ENCODE results near the gene PET117. TPM values are rescaled to one million over a fixed set of nuclear protein-coding genes. Genes with fewer than 3 reads are reported as not detected.
"Not testable (repeated sequence)": the region's sequence is repeated elsewhere in the genome, so short reads cannot be mapped to it uniquely, and the experiment has no call there.

Gene PET117
- 10 to 100 TPM in 2 of 4 donors, 1 to 10 TPM in 2; 5.1 to 17.4 (median 11.0) TPM for total RNA-seq

GRCh38 chr20:18137412-18138265 lies at the start of gene PET117, which contains the start of gene KAT14:
Gene PET117, plus strand, starts transcription at chr20:18137863. Its CDS starts 93 bp downstream, at chr20:18137956.
Gene KAT14, plus strand, starts transcription at chr20:18137863. Its CDS starts 4,798 bp downstream, at chr20:18142661.
- Histone ChIP-seq H3K4me1 (peaks cover 0 to 35% (median 14%) of the 10 kb centered on the region in 4 donors), H3K9me3 (no peaks in the 10 kb centered on the region), H3K36me3 (peaks cover 0 to 7% (median 0%) of the 10 kb centered on the region in 3 donors), H3K27me3 (no peaks in the 10 kb centered on the region), H3K4me3 (peak within 1 kb of the TSS; percentile 63 to 89 (median 75)), H3K27ac (peak within 1 kb of the TSS; percentile 72 to 93 (median 88))
- WGBS, 2 donors, result 1% methylated on average over 33 to 60 of the region's 87 CpGs
- peak; percentile 79 to 85 for DNase-seq (ENCODE audit: low spot score in 2 of 2)
- TF ChIP-seq POLR2A (IDR thresholded peaks at IDR 0.05) (peak in 1 of 2 donors; percentile 52), EP300 (IDR thresholded peaks at IDR 0.05) (peak in 1 of 2 donors; percentile 84)
- TF ChIP-seq, protein P1, sequence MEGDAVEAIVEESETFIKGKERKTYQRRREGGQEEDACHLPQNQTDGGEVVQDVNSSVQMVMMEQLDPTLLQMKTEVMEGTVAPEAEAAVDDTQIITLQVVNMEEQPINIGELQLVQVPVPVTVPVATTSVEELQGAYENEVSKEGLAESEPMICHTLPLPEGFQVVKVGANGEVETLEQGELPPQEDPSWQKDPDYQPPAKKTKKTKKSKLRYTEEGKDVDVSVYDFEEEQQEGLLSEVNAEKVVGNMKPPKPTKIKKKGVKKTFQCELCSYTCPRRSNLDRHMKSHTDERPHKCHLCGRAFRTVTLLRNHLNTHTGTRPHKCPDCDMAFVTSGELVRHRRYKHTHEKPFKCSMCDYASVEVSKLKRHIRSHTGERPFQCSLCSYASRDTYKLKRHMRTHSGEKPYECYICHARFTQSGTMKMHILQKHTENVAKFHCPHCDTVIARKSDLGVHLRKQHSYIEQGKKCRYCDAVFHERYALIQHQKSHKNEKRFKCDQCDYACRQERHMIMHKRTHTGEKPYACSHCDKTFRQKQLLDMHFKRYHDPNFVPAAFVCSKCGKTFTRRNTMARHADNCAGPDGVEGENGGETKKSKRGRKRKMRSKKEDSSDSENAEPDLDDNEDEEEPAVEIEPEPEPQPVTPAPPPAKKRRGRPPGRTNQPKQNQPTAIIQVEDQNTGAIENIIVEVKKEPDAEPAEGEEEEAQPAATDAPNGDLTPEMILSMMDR (IDR thresholded peaks at IDR 0.05), result peak in 2 of 5 experiments; percentile 36 to 59

- not testable (repeated sequence) for H3K4me3 ChIP-seq; H3K36me3 ChIP-seq; H3K27ac ChIP-seq; H3K4me1 ChIP-seq; DNase-seq (ENCODE audit: low spot score in 2 of 2); H3K9me3 ChIP-seq; H3K27me3 ChIP-seq
- WGBS, 2 donors, result 80 to 81% methylated on average over 3 of the region's 3 CpGs
Measured at GRCh38 chr20:18088298-18088697, 49.4 kb upstream of the PET117 start.

DNA sequence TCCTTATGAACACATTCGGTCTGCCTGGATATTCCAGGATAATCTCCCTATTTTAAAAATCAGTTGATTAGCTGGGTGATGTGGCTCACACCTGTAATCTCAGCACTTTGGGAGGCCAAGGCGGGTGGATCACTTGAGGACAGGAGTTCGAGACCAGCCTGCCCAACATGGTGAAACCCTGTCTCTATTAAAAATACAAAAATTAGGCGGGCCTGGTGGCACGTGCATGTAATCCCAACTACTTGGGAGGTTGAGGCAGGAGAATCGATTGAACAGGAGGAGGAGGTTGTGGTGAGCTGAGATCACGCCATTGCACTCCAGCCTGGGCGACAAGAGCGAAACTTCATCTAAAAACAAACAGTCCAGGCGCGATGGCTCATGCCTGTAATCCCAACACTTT lies 48.8 kb upstream of the PET117 start:
- H3K27ac ChIP-seq; H3K36me3 ChIP-seq; H3K9me3 ChIP-seq; H3K4me3 ChIP-seq; DNase-seq (ENCODE audit: low spot score in 2 of 2); H3K4me1 ChIP-seq; H3K27me3 ChIP-seq: not testable (repeated sequence)
- WGBS, 2 donors, result 92 to 93% methylated on average over 11 of the region's 11 CpGs

- Histone ChIP-seq H3K4me1 (no peaks in the 10 kb centered on the region), H3K27ac (no peak overlapping the region), H3K36me3 (no peaks in the 10 kb centered on the region), H3K9me3 (no peaks in the 10 kb centered on the region), H3K4me3 (no peak overlapping the region), H3K27me3 (no peaks in the 10 kb centered on the region)
- TF ChIP-seq, protein P1 (IDR thresholded peaks at IDR 0.05), result no peak
- TF ChIP-seq POLR2A (IDR thresholded peaks at IDR 0.05), result no peak
- no peak for TF ChIP-seq EP300 (IDR thresholded peaks at IDR 0.05)
- 44 to 52% methylated on average over 3 of the region's 3 CpGs for WGBS, 2 donors
- no peak for DNase-seq (ENCODE audit: low spot score in 2 of 2)
Measured at GRCh38 chr20:18090044-18090443, 47.6 kb upstream of the PET117 start.

DNA sequence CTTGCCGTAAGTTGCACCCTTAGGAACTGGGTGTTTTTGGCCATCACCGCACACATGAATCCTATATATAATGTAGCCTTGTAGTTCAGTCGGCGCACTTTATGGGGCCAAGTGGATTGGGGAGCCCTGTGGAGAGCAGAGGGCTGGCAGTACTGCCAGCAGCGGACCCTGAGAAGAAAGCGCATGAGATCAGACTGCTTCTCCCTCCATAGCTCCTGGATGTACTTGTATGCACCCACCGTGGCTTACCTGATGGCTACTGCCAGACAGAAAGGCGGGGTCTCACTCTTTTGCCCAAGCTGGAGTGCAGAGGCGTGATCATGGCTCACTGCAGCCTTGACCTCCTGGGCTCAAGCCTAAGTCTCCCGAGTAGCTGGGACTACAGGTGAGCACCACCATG lies 47.2 kb upstream of the PET117 start:
- TF ChIP-seq POLR2A (IDR thresholded peaks at IDR 0.05) (no peak), EP300 (IDR thresholded peaks at IDR 0.05) (no peak)
- TF ChIP-seq, protein P1 (IDR thresholded peaks at IDR 0.05), result no peak

GRCh38 chr20:18091623-18092022 lies 46.0 kb upstream of the PET117 start:
- WGBS, 2 donors, result 79% methylated on average over 7 of the region's 7 CpGs
- Histone ChIP-seq H3K36me3 (no peaks in the 10 kb centered on the region), H3K4me3 (no peak overlapping the region), H3K4me1 (no peaks in the 10 kb centered on the region), H3K27ac (no peak overlapping the region), H3K9me3 (no peaks in the 10 kb centered on the region), H3K27me3 (no peaks in the 10 kb centered on the region)
- TF ChIP-seq POLR2A (IDR thresholded peaks at IDR 0.05) (no peak), EP300 (IDR thresholded peaks at IDR 0.05) (no peak)
- TF ChIP-seq, protein P1 (IDR thresholded peaks at IDR 0.05), result no peak
- DNase-seq (ENCODE audit: low spot score in 2 of 2), result no peak

More for the DNA sequence above, 47.2 kb upstream of the PET117 start:
- Histone ChIP-seq H3K27ac (no peak overlapping the region), H3K4me3 (no peak overlapping the region), H3K27me3 (no peaks in the 10 kb centered on the region), H3K36me3 (no peaks in the 10 kb centered on the region), H3K9me3 (no peaks in the 10 kb centered on the region), H3K4me1 (no peaks in the 10 kb centered on the region)
- DNase-seq (ENCODE audit: low spot score in 2 of 2), result no peak
- 92 to 93% methylated on average over 9 to 10 of the region's 10 CpGs for WGBS, 2 donors
